ENCODE results near the gene TGFBR1.

DNA sequence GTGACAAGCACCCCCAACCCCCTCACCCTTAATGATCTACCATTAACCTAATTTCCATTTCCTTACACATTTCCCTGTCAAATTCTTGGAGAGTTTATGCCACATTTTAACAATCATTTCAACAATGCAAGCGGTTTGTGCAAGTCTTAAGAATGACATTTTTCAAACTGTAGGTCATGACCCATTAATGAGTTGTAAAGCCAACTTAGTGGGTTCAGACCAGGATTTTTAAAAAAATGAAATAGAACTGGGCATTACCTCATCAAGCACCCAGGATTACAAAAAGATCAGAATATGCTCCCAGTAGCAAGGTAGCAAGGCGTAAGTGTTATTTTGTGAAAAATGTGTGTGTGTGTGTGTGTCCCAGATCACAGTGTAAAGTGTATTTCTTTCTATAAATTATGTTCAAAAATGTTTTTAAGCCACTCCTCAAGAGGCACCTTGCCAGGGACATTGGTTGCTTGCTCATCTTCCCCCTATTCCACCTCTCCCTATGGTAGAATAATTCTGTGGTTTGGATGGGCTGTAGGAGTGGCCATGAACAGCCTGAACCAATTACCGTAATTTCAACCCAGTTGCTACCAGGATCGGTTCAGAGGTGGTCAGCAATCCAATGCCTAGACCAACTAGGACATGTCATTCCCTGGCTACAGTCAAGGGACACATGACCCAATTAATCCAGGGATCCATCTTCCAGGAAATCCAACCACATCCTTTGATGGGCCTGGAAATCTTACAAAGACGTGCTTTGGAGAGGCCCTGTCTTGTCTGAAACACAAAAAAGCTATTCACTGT is 14.4 kb upstream of the TGFBR1 start:
- no peak for TF ChIP-seq EZH2 (IDR thresholded peaks at IDR 0.05; ENCODE audit: insufficient read depth, low read length)
- TF ChIP-seq, protein P1, sequence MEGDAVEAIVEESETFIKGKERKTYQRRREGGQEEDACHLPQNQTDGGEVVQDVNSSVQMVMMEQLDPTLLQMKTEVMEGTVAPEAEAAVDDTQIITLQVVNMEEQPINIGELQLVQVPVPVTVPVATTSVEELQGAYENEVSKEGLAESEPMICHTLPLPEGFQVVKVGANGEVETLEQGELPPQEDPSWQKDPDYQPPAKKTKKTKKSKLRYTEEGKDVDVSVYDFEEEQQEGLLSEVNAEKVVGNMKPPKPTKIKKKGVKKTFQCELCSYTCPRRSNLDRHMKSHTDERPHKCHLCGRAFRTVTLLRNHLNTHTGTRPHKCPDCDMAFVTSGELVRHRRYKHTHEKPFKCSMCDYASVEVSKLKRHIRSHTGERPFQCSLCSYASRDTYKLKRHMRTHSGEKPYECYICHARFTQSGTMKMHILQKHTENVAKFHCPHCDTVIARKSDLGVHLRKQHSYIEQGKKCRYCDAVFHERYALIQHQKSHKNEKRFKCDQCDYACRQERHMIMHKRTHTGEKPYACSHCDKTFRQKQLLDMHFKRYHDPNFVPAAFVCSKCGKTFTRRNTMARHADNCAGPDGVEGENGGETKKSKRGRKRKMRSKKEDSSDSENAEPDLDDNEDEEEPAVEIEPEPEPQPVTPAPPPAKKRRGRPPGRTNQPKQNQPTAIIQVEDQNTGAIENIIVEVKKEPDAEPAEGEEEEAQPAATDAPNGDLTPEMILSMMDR (IDR thresholded peaks at IDR 0.05; ENCODE audit: insufficient read depth, low read depth, low read length), result no peak
